Measurements from ENCODE around the gene PCBP1. TPM values are rescaled to one million over a fixed set of nuclear protein-coding genes. Genes with fewer than 3 reads are reported as not detected.

The PCBP1 gene
- total and polyA plus RNA-seq, 9 of the 15 experiments (the other 6 are each of a cell fraction or from before 2014, with no cell fraction given): 19.2 to 407 (median 78.1) TPM

- TF ChIP-seq NKRF (IDR thresholded peaks at IDR 0.05; ENCODE audit: borderline replicate concordance): no peak
- TF ChIP-seq MECOM (CRISPR knock-in tag; IDR thresholded peaks at IDR 0.05): peak; percentile 88; the same call in 1 of the 2 replicates
- no peak for TF ChIP-seq POU5F1 (IDR thresholded peaks at IDR 0.05; ENCODE audit: borderline replicate concordance, low read depth, low read length, partially characterized antibody)
- TF ChIP-seq NR2F6 (CRISPR knock-in tag; IDR thresholded peaks at IDR 0.05): peak; percentile 73; the same call in 1 of the 2 replicates
- TF ChIP-seq DLX4 (CRISPR knock-in tag; IDR thresholded peaks at IDR 0.05): peak; percentile 49; the same call in 1 of the 2 replicates
- TF ChIP-seq ARID1B (IDR thresholded peaks at IDR 0.05): no peak
- TF ChIP-seq NR3C1 (CRISPR knock-in tag; IDR thresholded peaks at IDR 0.05): no peak
- TF ChIP-seq BCLAF1 (IDR thresholded peaks at IDR 0.05; ENCODE audit: borderline replicate concordance in 1 of 2, control insufficient read depth in 1 of 2, low read depth in 2 of 2, low read length in 1 of 2): no peak
- TF ChIP-seq TBP (optimal IDR thresholded peaks at IDR 0.05; ENCODE audit: low read depth, low read length): peak; percentile 74
- peak; percentile 70 for TF ChIP-seq ZNF134 (CRISPR knock-in tag; conservative IDR thresholded peaks at IDR 0.05)
- TF ChIP-seq ZNF644 (tag; IDR thresholded peaks at IDR 0.05; ENCODE audit: low read depth): peak; percentile 96
- TF ChIP-seq MED1 (CRISPR knock-in tag; IDR thresholded peaks at IDR 0.05; ENCODE audit: borderline replicate concordance): 0 out of 2 replicates have a peak, but pooled peaks have one; percentile 63
- no peak; the same call in 1 of the 2 replicates for TF ChIP-seq MIER1 (IDR thresholded peaks at IDR 0.05; ENCODE audit: low read depth)
- no peak for TF ChIP-seq ZNF740 (CRISPR knock-in tag; IDR thresholded peaks at IDR 0.05)
- TF ChIP-seq ZNF740 (tag; IDR thresholded peaks at IDR 0.05): no peak; a peak in 2 of 4 replicates
- no peak for TF ChIP-seq ATF1 (CRISPR knock-in tag; IDR thresholded peaks at IDR 0.05)
- peak; percentile 65; the same call in 1 of the 2 replicates for TF ChIP-seq ATF1 (tag; IDR thresholded peaks at IDR 0.05)
- TF ChIP-seq NR2C1 (IDR thresholded peaks at IDR 0.05): no peak
- TF ChIP-seq NR2C1 (tag; IDR thresholded peaks at IDR 0.05): peak; percentile 82; the same call in 1 of the 2 replicates
- TF ChIP-seq SMAD3 (CRISPR knock-in tag; conservative IDR thresholded peaks at IDR 0.05): peak; percentile 88
- TF ChIP-seq ZFPM2 (CRISPR knock-in tag; IDR thresholded peaks at IDR 0.05): 0 out of 2 replicates have a peak, but pooled peaks have one; percentile 47
- TF ChIP-seq ETV6 (IDR thresholded peaks at IDR 0.05; ENCODE audit: borderline replicate concordance in 1 of 2, low read depth in 2 of 2, low read length in 1 of 2): no peak
- no peak for TF ChIP-seq ETV6 (CRISPR knock-in tag; IDR thresholded peaks at IDR 0.05; ENCODE audit: borderline replicate concordance)
- no peak for TF ChIP-seq KDM2B (CRISPR knock-in tag; IDR thresholded peaks at IDR 0.05)
These were observed 919 bp upstream of the PCBP1 start (continued) for GRCh38 chr2:70086278-70086837.

All from K562 (cell line).